Measurements from ENCODE around the gene TMEM150B.

The TMEM150B gene

GRCh38 chr19:55353803-55354697 is 28.9 kb upstream of the TMEM150B start:
- Histone ChIP-seq H3K4me3 (ENCODE audit: low read depth, low read length, poor library complexity, severe bottlenecking) (peak overlapping the region; percentile 55), H3K4me2 (ENCODE audit: low read length) (peak overlapping the region; percentile 67), H3K9ac (ENCODE audit: low read length) (0 out of 2 replicates have a peak overlapping the region, but pooled peaks have one; percentile 3), H4K20me1 (ENCODE audit: insufficient read depth, low read length) (no peaks in the 10 kb centered on the region), H3K9me3 (ENCODE audit: low read length) (no peaks in the 10 kb centered on the region), H3K27ac (ENCODE audit: low read depth, low read length, poor library complexity, severe bottlenecking) (no peak overlapping the region), H3K79me2 (ENCODE audit: insufficient read depth, low read length) (no peaks in the 10 kb centered on the region), H3K9me2 (ENCODE audit: low read depth, low read length) (no peaks in the 10 kb centered on the region), H3K27me3 (ENCODE audit: insufficient read depth, low read length) (peaks cover 7% of the 10 kb centered on the region), H3K4me1 (ENCODE audit: insufficient read depth, low read length, severe bottlenecking) (peaks cover 7% of the 10 kb centered on the region), H3F3A (ENCODE audit: insufficient read depth, low read length) (no peaks in the 10 kb centered on the region), H2AFZ (ENCODE audit: low read length) (no peak overlapping the region), H3K36me3 (ENCODE audit: insufficient read depth, low read length) (no peaks in the 10 kb centered on the region)
- no peak for TF ChIP-seq EZH2 (IDR thresholded peaks at IDR 0.05; ENCODE audit: borderline replicate concordance, low read length)
- no peak for TF ChIP-seq CTCF (IDR thresholded peaks at IDR 0.05; ENCODE audit: low read length)

- H4K20me1 ChIP-seq (ENCODE audit: insufficient read depth, low read length), result no peaks in the 10 kb centered on the region
- no peaks in the 10 kb centered on the region for H3K9me3 ChIP-seq (ENCODE audit: low read length)
- no peaks in the 10 kb centered on the region for H3K9me2 ChIP-seq (ENCODE audit: low read depth, low read length)
- H3K4me1 ChIP-seq (ENCODE audit: insufficient read depth, low read length, severe bottlenecking), result peaks cover 7% of the 10 kb centered on the region
- no peak overlapping the region for H3K27ac ChIP-seq (ENCODE audit: low read depth, low read length, poor library complexity, severe bottlenecking)
- no peak overlapping the region for H2AFZ ChIP-seq (ENCODE audit: low read length)
- 0 out of 2 replicates have a peak overlapping the region, but pooled peaks have one; percentile 3 for H3K9ac ChIP-seq (ENCODE audit: low read length)
- no peak for TF ChIP-seq CTCF (IDR thresholded peaks at IDR 0.05; ENCODE audit: low read length)
- TF ChIP-seq EZH2 (IDR thresholded peaks at IDR 0.05; ENCODE audit: borderline replicate concordance, low read length), result no peak
- H3K4me3 ChIP-seq (ENCODE audit: low read depth, low read length, poor library complexity, severe bottlenecking), result peak overlapping the region; percentile 55
- peak overlapping the region; percentile 67 for H3K4me2 ChIP-seq (ENCODE audit: low read length)
- H3K79me2 ChIP-seq (ENCODE audit: insufficient read depth, low read length), result no peaks in the 10 kb centered on the region
- H3K36me3 ChIP-seq (ENCODE audit: insufficient read depth, low read length), result no peaks in the 10 kb centered on the region
- no peaks in the 10 kb centered on the region for H3F3A ChIP-seq (ENCODE audit: insufficient read depth, low read length)
- peaks cover 7% of the 10 kb centered on the region for H3K27me3 ChIP-seq (ENCODE audit: insufficient read depth, low read length)
Observed at GRCh38 chr19:55353356-55353802, 28.2 kb upstream of the TMEM150B start.

GRCh38 chr19:55352549-55353145 is 27.5 kb upstream of the TMEM150B start:
- H2AFZ ChIP-seq (ENCODE audit: low read length), result no peak overlapping the region
- H3K4me2 ChIP-seq (ENCODE audit: low read length), result no peak overlapping the region
- peaks cover 7% of the 10 kb centered on the region for H3K27me3 ChIP-seq (ENCODE audit: insufficient read depth, low read length)
- no peak for TF ChIP-seq CTCF (IDR thresholded peaks at IDR 0.05; ENCODE audit: low read length)
- no peak for TF ChIP-seq EZH2 (IDR thresholded peaks at IDR 0.05; ENCODE audit: borderline replicate concordance, low read length)
- H3K27ac ChIP-seq (ENCODE audit: low read depth, low read length, poor library complexity, severe bottlenecking), result no peak overlapping the region
- no peaks in the 10 kb centered on the region for H3K9me2 ChIP-seq (ENCODE audit: low read depth, low read length)
- H3K36me3 ChIP-seq (ENCODE audit: insufficient read depth, low read length), result no peaks in the 10 kb centered on the region
- no peaks in the 10 kb centered on the region for H3F3A ChIP-seq (ENCODE audit: insufficient read depth, low read length)
- H3K79me2 ChIP-seq (ENCODE audit: insufficient read depth, low read length), result no peaks in the 10 kb centered on the region
- no peaks in the 10 kb centered on the region for H3K9me3 ChIP-seq (ENCODE audit: low read length)
- H4K20me1 ChIP-seq (ENCODE audit: insufficient read depth, low read length), result no peaks in the 10 kb centered on the region
- H3K4me1 ChIP-seq (ENCODE audit: insufficient read depth, low read length, severe bottlenecking), result peaks cover 7% of the 10 kb centered on the region
- no peak overlapping the region for H3K4me3 ChIP-seq (ENCODE audit: low read depth, low read length, poor library complexity, severe bottlenecking)
- H3K9ac ChIP-seq (ENCODE audit: low read length), result no peak overlapping the region

Measured in OCI-LY1 (cell line).